Measurements from ENCODE around the gene CLDN14.

The CLDN14 gene

GRCh38 chr21:36473203-36473602, 6.7 kb downstream of the CLDN14 start:
- TF ChIP-seq, protein P1, sequence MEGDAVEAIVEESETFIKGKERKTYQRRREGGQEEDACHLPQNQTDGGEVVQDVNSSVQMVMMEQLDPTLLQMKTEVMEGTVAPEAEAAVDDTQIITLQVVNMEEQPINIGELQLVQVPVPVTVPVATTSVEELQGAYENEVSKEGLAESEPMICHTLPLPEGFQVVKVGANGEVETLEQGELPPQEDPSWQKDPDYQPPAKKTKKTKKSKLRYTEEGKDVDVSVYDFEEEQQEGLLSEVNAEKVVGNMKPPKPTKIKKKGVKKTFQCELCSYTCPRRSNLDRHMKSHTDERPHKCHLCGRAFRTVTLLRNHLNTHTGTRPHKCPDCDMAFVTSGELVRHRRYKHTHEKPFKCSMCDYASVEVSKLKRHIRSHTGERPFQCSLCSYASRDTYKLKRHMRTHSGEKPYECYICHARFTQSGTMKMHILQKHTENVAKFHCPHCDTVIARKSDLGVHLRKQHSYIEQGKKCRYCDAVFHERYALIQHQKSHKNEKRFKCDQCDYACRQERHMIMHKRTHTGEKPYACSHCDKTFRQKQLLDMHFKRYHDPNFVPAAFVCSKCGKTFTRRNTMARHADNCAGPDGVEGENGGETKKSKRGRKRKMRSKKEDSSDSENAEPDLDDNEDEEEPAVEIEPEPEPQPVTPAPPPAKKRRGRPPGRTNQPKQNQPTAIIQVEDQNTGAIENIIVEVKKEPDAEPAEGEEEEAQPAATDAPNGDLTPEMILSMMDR (conservative IDR thresholded peaks at IDR 0.05; ENCODE audit: low read length) = no peak

DNA sequence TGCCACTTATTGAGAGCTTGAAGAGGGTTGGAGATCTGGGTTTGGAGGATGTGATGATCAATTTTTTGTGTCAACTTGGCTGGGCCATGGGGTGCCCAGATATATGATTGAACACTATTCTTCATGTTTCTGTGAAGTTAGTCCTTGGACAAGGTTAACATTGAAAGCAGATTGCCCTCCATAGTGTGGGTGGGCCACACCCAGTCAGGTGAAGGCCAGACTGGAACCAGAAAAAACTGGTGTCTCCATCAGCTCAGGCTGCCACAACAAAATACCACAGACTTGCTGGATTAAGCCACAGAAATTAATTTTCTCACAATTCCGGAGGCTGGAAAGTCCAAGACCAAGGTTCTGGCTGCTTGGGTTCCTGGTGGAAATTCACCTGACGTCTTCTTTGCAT, 7.5 kb downstream of the CLDN14 start:
- TF ChIP-seq, protein P1 (conservative IDR thresholded peaks at IDR 0.05; ENCODE audit: low read length) = no peak
- no peak overlapping the region for H3K4me3 ChIP-seq (ENCODE audit: low read length)

More at GRCh38 chr21:36473203-36473602, 6.7 kb downstream of the CLDN14 start:
- no peak overlapping the region for H3K4me3 ChIP-seq (ENCODE audit: low read length)
- DNase-seq (ENCODE audit: low read depth) = no peak

GRCh38 chr21:36471254-36471723, 8.6 kb downstream of the CLDN14 start:
- DNase-seq (ENCODE audit: low read depth) = no peak
- TF ChIP-seq, protein P1 (conservative IDR thresholded peaks at IDR 0.05; ENCODE audit: low read length) = no peak
- no peak overlapping the region for H3K4me3 ChIP-seq (ENCODE audit: low read length)

More for the DNA sequence above, 7.5 kb downstream of the CLDN14 start:
- DNase-seq (ENCODE audit: low read depth) = no peak

DNA sequence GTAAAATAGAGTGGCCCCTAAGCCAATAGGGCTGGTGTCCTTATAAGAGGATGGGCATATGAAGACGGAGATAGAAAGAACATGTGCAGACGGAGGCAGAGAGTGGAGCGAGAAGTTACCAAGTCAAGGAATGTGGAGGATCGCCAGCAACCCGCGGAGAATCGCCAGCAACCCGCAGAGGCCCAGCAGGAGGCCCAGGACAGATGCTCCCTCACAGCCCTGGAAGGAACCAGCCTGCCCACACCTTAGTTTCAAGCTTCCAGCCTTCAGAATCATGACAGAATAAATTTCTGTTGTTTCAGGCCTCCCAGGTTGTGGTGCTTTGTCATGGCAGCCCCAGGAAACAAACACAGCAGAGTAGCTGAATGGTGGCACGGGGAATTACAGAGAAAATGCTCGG, 9.6 kb downstream of the CLDN14 start:
- DNase-seq (ENCODE audit: low read depth) = no peak
- TF ChIP-seq, protein P1 (conservative IDR thresholded peaks at IDR 0.05; ENCODE audit: low read length) = no peak
- H3K4me3 ChIP-seq (ENCODE audit: low read length) = no peak overlapping the region

- DNase-seq (ENCODE audit: low read depth) = no peak
- no peak overlapping the region for H3K4me3 ChIP-seq (ENCODE audit: low read length)
- TF ChIP-seq, protein P1 (conservative IDR thresholded peaks at IDR 0.05; ENCODE audit: low read length) = no peak
Observed at GRCh38 chr21:36466061-36466511, 13.8 kb downstream of the CLDN14 start.

- TF ChIP-seq, protein P1 (conservative IDR thresholded peaks at IDR 0.05; ENCODE audit: low read length) = no peak
- DNase-seq (ENCODE audit: low read depth) = no peak
- no peak overlapping the region for H3K4me3 ChIP-seq (ENCODE audit: low read length)
Observed at GRCh38 chr21:36465478-36465877, 14.4 kb downstream of the CLDN14 start.

DNA sequence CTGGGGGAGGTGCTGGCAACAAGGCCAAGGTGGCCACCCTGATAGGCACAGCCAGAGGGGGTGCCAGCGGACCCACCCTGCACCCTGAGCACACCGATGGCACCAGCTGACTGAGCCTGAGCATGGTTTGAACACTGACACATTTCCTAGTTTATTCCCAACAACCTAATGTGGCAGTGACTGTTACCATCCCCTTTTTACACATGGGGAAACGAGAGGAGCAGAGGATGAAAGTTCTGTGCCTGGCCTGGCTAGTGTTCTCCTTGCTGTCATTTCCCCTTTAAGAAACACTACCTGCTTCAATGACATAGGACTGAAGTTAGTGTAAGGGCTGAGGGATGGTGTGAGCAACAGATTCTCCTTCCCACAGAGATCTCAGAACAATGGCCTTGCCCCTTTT, 15.3 kb downstream of the CLDN14 start:
- DNase-seq (ENCODE audit: low read depth) = no peak
- TF ChIP-seq, protein P1 (conservative IDR thresholded peaks at IDR 0.05; ENCODE audit: low read length) = no peak
- H3K4me3 ChIP-seq (ENCODE audit: low read length) = no peak overlapping the region

All from AG10803 (cell line).